ENCODE data around the gene SPOCD1. TPM values are rescaled to one million over a fixed set of nuclear protein-coding genes. Genes with fewer than 3 reads are reported as not detected.

SPOCD1 gene
- total and polyA plus RNA-seq, 5 donors = 0.09 to 0.25 (median 0.16) TPM; not detected in 1

GRCh38 chr1:31762323-31762722, 53.5 kb downstream of the SPOCD1 start:
- Histone ChIP-seq H3K4me3 (ENCODE audit: low read length) (peak overlapping the region; percentile 85), H3K4me1 (ENCODE audit: control insufficient read depth, insufficient read depth, low read length) (peaks cover 8% of the 10 kb centered on the region), H3K9me3 (ENCODE audit: control insufficient read depth, low read length) (no peaks in the 10 kb centered on the region), H3K27me3 (ENCODE audit: control insufficient read depth, insufficient read depth) (no peaks in the 10 kb centered on the region), H3K27ac (ENCODE audit: low read length) (no peak overlapping the region)
- ATAC-seq (no peak), DNase-seq (peak in 1 of 3 donors; percentile 38)
- 35% methylated on average over 7 of the region's 7 CpGs for WGBS
- intact Hi-C loops (cut with DNase I) = no loop called here

- Histone ChIP-seq H3K4me3 (ENCODE audit: low read length) (no peak overlapping the region), H3K27ac (ENCODE audit: low read length) (no peak overlapping the region), H3K4me1 (ENCODE audit: control insufficient read depth, insufficient read depth, low read length) (peaks cover 8% of the 10 kb centered on the region), H3K9me3 (ENCODE audit: control insufficient read depth, low read length) (no peaks in the 10 kb centered on the region), H3K27me3 (ENCODE audit: control insufficient read depth, insufficient read depth) (no peaks in the 10 kb centered on the region)
- DNase-seq (peak in 1 of 3 donors; percentile 0), ATAC-seq (no peak)
- 73% methylated on average over 6 of the region's 6 CpGs for WGBS
- intact Hi-C loops (cut with DNase I) = no loop called here
Observed at GRCh38 chr1:31761883-31762282, 53.9 kb downstream of the SPOCD1 start.

- H3K4me1 ChIP-seq (ENCODE audit: control insufficient read depth, insufficient read depth, low read length) = peaks cover 8% of the 10 kb centered on the region
- no peaks in the 10 kb centered on the region for H3K9me3 ChIP-seq (ENCODE audit: control insufficient read depth, low read length)
- intact Hi-C loops (cut with DNase I) = no loop called here
- no peak overlapping the region for H3K27ac ChIP-seq (ENCODE audit: low read length)
- no peaks in the 10 kb centered on the region for H3K27me3 ChIP-seq (ENCODE audit: control insufficient read depth, insufficient read depth)
- peak overlapping the region; percentile 62 for H3K4me3 ChIP-seq (ENCODE audit: low read length)
- peak; percentile 77 to 86 (median 83) for DNase-seq
- ATAC-seq = peak; percentile 42 to 72
- 4% methylated on average over 63 of the region's 63 CpGs for WGBS
Observed at GRCh38 chr1:31760471-31761470, 55.1 kb downstream of the SPOCD1 start.

- WGBS = 80% methylated on average over 10 of the region's 10 CpGs
- Histone ChIP-seq H3K27me3 (ENCODE audit: control insufficient read depth, insufficient read depth) (no peaks in the 10 kb centered on the region), H3K27ac (ENCODE audit: low read length) (no peak overlapping the region), H3K4me1 (ENCODE audit: control insufficient read depth, insufficient read depth, low read length) (peaks cover 5% of the 10 kb centered on the region), H3K4me3 (ENCODE audit: low read length) (no peak overlapping the region), H3K9me3 (ENCODE audit: control insufficient read depth, low read length) (no peaks in the 10 kb centered on the region)
- intact Hi-C loops (cut with DNase I) = no loop called here
- DNase-seq = peak in 2 of 3 donors; percentile 3 to 31
- ATAC-seq = no peak
Observed at GRCh38 chr1:31759298-31760023, 56.4 kb downstream of the SPOCD1 start.

- Histone ChIP-seq H3K27me3 (ENCODE audit: control insufficient read depth, insufficient read depth) (no peaks in the 10 kb centered on the region), H3K4me1 (ENCODE audit: control insufficient read depth, insufficient read depth, low read length) (peaks cover 11% of the 10 kb centered on the region)
Observed at GRCh38 chr1:31758823-31759222, 57.0 kb downstream of the SPOCD1 start.

GRCh38 chr1:31757989-31758388, 57.8 kb downstream of the SPOCD1 start:
- ATAC-seq (no peak), DNase-seq (peak in 1 of 3 donors; percentile 25)
- peaks cover 13% of the 10 kb centered on the region for H3K4me1 ChIP-seq (ENCODE audit: control insufficient read depth, insufficient read depth, low read length)

More at GRCh38 chr1:31758823-31759222, 57.0 kb downstream of the SPOCD1 start:
- no peak for ATAC-seq
- no peaks in the 10 kb centered on the region for H3K9me3 ChIP-seq (ENCODE audit: control insufficient read depth, low read length)
- peak in 1 of 3 donors; percentile 44 for DNase-seq
- H3K27ac ChIP-seq (ENCODE audit: low read length) = no peak overlapping the region
- WGBS = 89% methylated on average over 7 of the region's 7 CpGs
- no peak overlapping the region for H3K4me3 ChIP-seq (ENCODE audit: low read length)
- intact Hi-C loops (cut with DNase I) = no loop called here

GRCh38 chr1:31757204-31757679, 58.6 kb downstream of the SPOCD1 start:
- peak in 1 of 3 donors; percentile 3 for DNase-seq
- WGBS = 87% methylated on average over 8 of the region's 8 CpGs
- H3K4me3 ChIP-seq (ENCODE audit: low read length) = no peak overlapping the region
- H3K9me3 ChIP-seq (ENCODE audit: control insufficient read depth, low read length) = no peaks in the 10 kb centered on the region
- no peak for ATAC-seq
- H3K27ac ChIP-seq (ENCODE audit: low read length) = no peak overlapping the region
- H3K27me3 ChIP-seq (ENCODE audit: control insufficient read depth, insufficient read depth) = no peaks in the 10 kb centered on the region
- intact Hi-C loops (cut with DNase I) = no loop called here
- peaks cover 13% of the 10 kb centered on the region for H3K4me1 ChIP-seq (ENCODE audit: control insufficient read depth, insufficient read depth, low read length)

More at GRCh38 chr1:31757989-31758388, 57.8 kb downstream of the SPOCD1 start:
- no peaks in the 10 kb centered on the region for H3K27me3 ChIP-seq (ENCODE audit: control insufficient read depth, insufficient read depth)
- H3K9me3 ChIP-seq (ENCODE audit: control insufficient read depth, low read length) = no peaks in the 10 kb centered on the region
- no peak overlapping the region for H3K4me3 ChIP-seq (ENCODE audit: low read length)
- 95% methylated on average over 6 of the region's 6 CpGs for WGBS
- no peak overlapping the region for H3K27ac ChIP-seq (ENCODE audit: low read length)
- intact Hi-C loops (cut with DNase I) = no loop called here

GRCh38 chr1:31756578-31756977, 59.2 kb downstream of the SPOCD1 start:
- Histone ChIP-seq H3K4me3 (ENCODE audit: low read length) (no peak overlapping the region), H3K27me3 (ENCODE audit: control insufficient read depth, insufficient read depth) (no peaks in the 10 kb centered on the region), H3K27ac (ENCODE audit: low read length) (no peak overlapping the region), H3K9me3 (ENCODE audit: control insufficient read depth, low read length) (no peaks in the 10 kb centered on the region), H3K4me1 (ENCODE audit: control insufficient read depth, insufficient read depth, low read length) (peaks cover 13% of the 10 kb centered on the region)
- DNase-seq (peak in 1 of 3 donors; percentile 48), ATAC-seq (no peak)
- 94% methylated on average over 13 of the region's 13 CpGs for WGBS
- intact Hi-C loops (cut with DNase I) = no loop called here

GRCh38 chr1:31755850-31756492, 59.9 kb downstream of the SPOCD1 start:
- ATAC-seq (no peak), DNase-seq (peak in 1 of 3 donors; percentile 54)
- no peak overlapping the region for H3K4me3 ChIP-seq (ENCODE audit: low read length)
- no peaks in the 10 kb centered on the region for H3K9me3 ChIP-seq (ENCODE audit: control insufficient read depth, low read length)
- intact Hi-C loops (cut with DNase I) = no loop called here
- peaks cover 13% of the 10 kb centered on the region for H3K4me1 ChIP-seq (ENCODE audit: control insufficient read depth, insufficient read depth, low read length)
- no peak overlapping the region for H3K27ac ChIP-seq (ENCODE audit: low read length)
- WGBS = 89% methylated on average over 30 of the region's 30 CpGs
- H3K27me3 ChIP-seq (ENCODE audit: control insufficient read depth, insufficient read depth) = no peaks in the 10 kb centered on the region

- DNase-seq = peak in 1 of 3 donors; percentile 64
- H3K4me3 ChIP-seq (ENCODE audit: low read length) = no peak overlapping the region
- no peak overlapping the region for H3K27ac ChIP-seq (ENCODE audit: low read length)
- 64% methylated on average over 9 of the region's 9 CpGs for WGBS
- no peaks in the 10 kb centered on the region for H3K27me3 ChIP-seq (ENCODE audit: control insufficient read depth, insufficient read depth)
- H3K4me1 ChIP-seq (ENCODE audit: control insufficient read depth, insufficient read depth, low read length) = peaks cover 18% of the 10 kb centered on the region
- intact Hi-C loops (cut with DNase I) = no loop called here
- no peak for ATAC-seq
- no peaks in the 10 kb centered on the region for H3K9me3 ChIP-seq (ENCODE audit: control insufficient read depth, low read length)
Observed at GRCh38 chr1:31755197-31755611, 60.6 kb downstream of the SPOCD1 start.

All from right cardiac atrium (tissue), 5 donors.